Measurements from ENCODE around the gene MINDY2. TPM values are rescaled to one million over a fixed set of nuclear protein-coding genes. Genes with fewer than 3 reads are reported as not detected.
"Not testable (repeated sequence)": the region's sequence is repeated elsewhere in the genome, so short reads cannot be mapped to it uniquely, and the experiment has no call there.

Gene MINDY2
- total RNA-seq, 1 donor from 2014 or later: 20.9 TPM

GRCh38 chr15:58840048-58840447 lies 68.9 kb downstream of the MINDY2 start:
- Histone ChIP-seq H3K79me2 (ENCODE audit: insufficient read depth, low read length) (no peaks in the 10 kb centered on the region), H3K4me3 (ENCODE audit: insufficient read depth, low read depth, low read length) (no peak overlapping the region), H3K4me1 (ENCODE audit: insufficient read depth, low read length) (no peaks in the 10 kb centered on the region), H3K27me3 (ENCODE audit: insufficient read depth, low read length) (no peaks in the 10 kb centered on the region), H3K36me3 (ENCODE audit: insufficient read depth, low read length) (peaks cover 3% of the 10 kb centered on the region), H3K9ac (ENCODE audit: low read length) (no peak overlapping the region), H3K9me3 (ENCODE audit: insufficient read depth, low read depth, low read length) (no peaks in the 10 kb centered on the region), H2AFZ (ENCODE audit: low read depth, low read length) (no peak overlapping the region), H3K27ac (ENCODE audit: low read depth, low read length) (no peak overlapping the region), H3K4me2 (ENCODE audit: low read length) (no peak overlapping the region), H4K20me1 (ENCODE audit: insufficient read depth, low read length) (no peaks in the 10 kb centered on the region)
- Mint-ChIP-seq H3K4me3 (ENCODE audit: unreplicated experiment) (no peak overlapping the region), H3K4me1 (ENCODE audit: low read depth, unreplicated experiment) (no peaks in the 10 kb centered on the region), H3K9me3 (ENCODE audit: unreplicated experiment) (peaks cover 1% of the 10 kb centered on the region), H3K27me3 (ENCODE audit: low read depth, unreplicated experiment) (no peaks in the 10 kb centered on the region), H3K36me3 (ENCODE audit: low read depth, unreplicated experiment) (peaks cover 4% of the 10 kb centered on the region), H3K27ac (ENCODE audit: unreplicated experiment) (no peak overlapping the region)
- FAIRE-seq (no peak), DNase-seq (ENCODE audit: low read depth) (peak; percentile 51)
- TF ChIP-seq CTCF (IDR thresholded peaks at IDR 0.05; ENCODE audit: insufficient read depth, low read depth, low read length): no peak
- no peak for TF ChIP-seq EZH2 (IDR thresholded peaks at IDR 0.05; ENCODE audit: insufficient read depth, low read length)

- Histone ChIP-seq H3K36me3 (ENCODE audit: insufficient read depth, low read length) (peaks cover 4% of the 10 kb centered on the region), H3K4me1 (ENCODE audit: insufficient read depth, low read length) (no peaks in the 10 kb centered on the region)
Observed at GRCh38 chr15:58842713-58843396, 71.8 kb downstream of the MINDY2 start.

GRCh38 chr15:58851205-58851604 lies 80.1 kb downstream of the MINDY2 start:
- H3K27ac ChIP-seq (ENCODE audit: low read depth, low read length); H3K79me2 ChIP-seq (ENCODE audit: insufficient read depth, low read length); H3K27me3 Mint-ChIP-seq (ENCODE audit: low read depth, unreplicated experiment); DNase-seq (ENCODE audit: low read depth); H3K27me3 ChIP-seq (ENCODE audit: insufficient read depth, low read length); H3K4me1 Mint-ChIP-seq (ENCODE audit: low read depth, unreplicated experiment); H3K9me3 ChIP-seq (ENCODE audit: insufficient read depth, low read depth, low read length); H4K20me1 ChIP-seq (ENCODE audit: insufficient read depth, low read length); H3K4me2 ChIP-seq (ENCODE audit: low read length); FAIRE-seq; H3K36me3 Mint-ChIP-seq (ENCODE audit: low read depth, unreplicated experiment); H3K4me1 ChIP-seq (ENCODE audit: insufficient read depth, low read length); H3K27ac Mint-ChIP-seq (ENCODE audit: unreplicated experiment); H3K9ac ChIP-seq (ENCODE audit: low read length); H2AFZ ChIP-seq (ENCODE audit: low read depth, low read length); H3K4me3 Mint-ChIP-seq (ENCODE audit: unreplicated experiment); H3K36me3 ChIP-seq (ENCODE audit: insufficient read depth, low read length); H3K9me3 Mint-ChIP-seq (ENCODE audit: unreplicated experiment); H3K4me3 ChIP-seq (ENCODE audit: insufficient read depth, low read depth, low read length): not testable (repeated sequence)

More at GRCh38 chr15:58842713-58843396, 71.8 kb downstream of the MINDY2 start:
- no peak for TF ChIP-seq CTCF (IDR thresholded peaks at IDR 0.05; ENCODE audit: insufficient read depth, low read depth, low read length)
- TF ChIP-seq EZH2 (IDR thresholded peaks at IDR 0.05; ENCODE audit: insufficient read depth, low read length): no peak
- Histone ChIP-seq H2AFZ (ENCODE audit: low read depth, low read length) (no peak overlapping the region), H3K27ac (ENCODE audit: low read depth, low read length) (no peak overlapping the region), H3K9ac (ENCODE audit: low read length) (no peak overlapping the region), H3K79me2 (ENCODE audit: insufficient read depth, low read length) (no peaks in the 10 kb centered on the region), H3K4me2 (ENCODE audit: low read length) (no peak overlapping the region), H3K4me3 (ENCODE audit: insufficient read depth, low read depth, low read length) (no peak overlapping the region), H3K9me3 (ENCODE audit: insufficient read depth, low read depth, low read length) (no peaks in the 10 kb centered on the region), H4K20me1 (ENCODE audit: insufficient read depth, low read length) (no peaks in the 10 kb centered on the region), H3K27me3 (ENCODE audit: insufficient read depth, low read length) (no peaks in the 10 kb centered on the region)
- Mint-ChIP-seq H3K36me3 (ENCODE audit: low read depth, unreplicated experiment) (peaks cover 5% of the 10 kb centered on the region), H3K27ac (ENCODE audit: unreplicated experiment) (no peak overlapping the region), H3K4me3 (ENCODE audit: unreplicated experiment) (no peak overlapping the region), H3K27me3 (ENCODE audit: low read depth, unreplicated experiment) (no peaks in the 10 kb centered on the region), H3K4me1 (ENCODE audit: low read depth, unreplicated experiment) (no peaks in the 10 kb centered on the region), H3K9me3 (ENCODE audit: unreplicated experiment) (peaks cover 1% of the 10 kb centered on the region)
- DNase-seq (ENCODE audit: low read depth) (no peak), FAIRE-seq (no peak)

All from astrocyte (in vitro differentiated cells and primary cell).